B cell (primary cell): ENCODE measurements around the gene SMIM10L2A. TPM values are rescaled to one million over a fixed set of nuclear protein-coding genes. Genes with fewer than 3 reads are reported as not detected.

Experiments
- ATAC-seq: fragments of 200-7000 bp; cut with Tn5 transposase; one replicate; pipeline ENCODE4 v1.10.0; 2021; ENCODE audit warnings: low read depth, mild to moderate bottlenecking, moderate number of reproducible peaks, moderate library complexity
- CTCF ChIA-PET: fragments of 350-600 bp; sonication (Branson Sonifier 250); formaldehyde crosslinking; loops from one replicate; lab custom pipeline; 2021; ENCODE audit warnings: antibody characterized with exemption, inconsistent platforms; lab: Charles Lee
- POLR2A ChIA-PET: fragments of 350-600 bp; sonication (Branson Sonifier 250); formaldehyde crosslinking; loops from one replicate; lab custom pipeline; 2021; ENCODE audit warnings: antibody characterized with exemption; lab: Charles Lee
- DNase-seq: peaks from one replicate; pipeline ENCODE4 v3.0.0; 2013
- H2AFZ ChIP-seq: 2 replicates; pipeline ENCODE4 v1.6.1; 2012; ENCODE audit warnings: mild to moderate bottlenecking, low read depth, low read length; ENCODE audit not compliant: insufficient read depth, poor library complexity, severe bottlenecking
- H3K27ac ChIP-seq, 2 donors: 1 replicate in 1 of 2; 2 replicates in 1 of 2; pipeline ENCODE4 v1.5.1; 2012 to 2013; ENCODE audit warnings: low read length in 2 of 2, mild to moderate bottlenecking in 2 of 2, moderate library complexity in 1 of 2
- H3K27me3 ChIP-seq, 4 experiments: fragments of 200-600 bp in 1 of 4; sonication (generic) in 1 of 4; replicated peaks in 1 of 4; 1 replicate in 2 of 4; 2 replicates in 2 of 4; pipeline versions ENCODE4 v1.6.1 to v1.7.0; 2013 to 2016; ENCODE audit warnings: low read length in 3 of 4, mild to moderate bottlenecking in 2 of 4, mixed read lengths in 1 of 4, moderate library complexity in 1 of 4; ENCODE audit not compliant: insufficient read depth in 4 of 4, control insufficient read depth in 3 of 4; ENCODE audit errors: control extremely low read depth in 1 of 4
- H3K36me3 ChIP-seq, 2 experiments: replicated peaks in 1 of 2; 1 replicate in 1 of 2; 2 replicates in 1 of 2; pipeline versions ENCODE4 v1.6.1 to v1.7.1; 2013; ENCODE audit warnings: low read length in 1 of 2; ENCODE audit not compliant: insufficient read depth in 2 of 2, control insufficient read depth in 1 of 2; ENCODE audit errors: control extremely low read depth in 1 of 2, extremely low read depth in 1 of 2
- H3K4me1 ChIP-seq, 2 donors: fragments of 200-600 bp in 1 of 2; sonication (generic) in 1 of 2; 1 replicate in 1 of 2; 2 replicates in 1 of 2; pipeline versions ENCODE4 v1.5.1 to v1.6.1; 2013 to 2017; ENCODE audit warnings: low read length in 2 of 2; ENCODE audit not compliant: control insufficient read depth in 2 of 2, insufficient read depth in 2 of 2
- H3K4me2 ChIP-seq: replicated peaks from 2 replicates; pipeline ENCODE3; 2012; ENCODE audit warnings: mild to moderate bottlenecking, low read depth, low read length; ENCODE audit not compliant: poor library complexity, severe bottlenecking
- H3K4me3 ChIP-seq, 5 experiments: fragments of 200-600 bp in 1 of 5; sonication (generic) in 1 of 5; 1 replicate in 3 of 5; 2 replicates in 2 of 5; pipeline versions ENCODE4 v1.5.1 to v1.7.0; 2011 to 2016; ENCODE audit warnings: low read length in 4 of 5, mild to moderate bottlenecking in 4 of 5, low read depth in 2 of 5, control low read depth in 1 of 5, moderate library complexity in 1 of 5; ENCODE audit not compliant: insufficient read depth in 1 of 5; ENCODE audit errors: control extremely low read depth in 1 of 5, extremely low read depth in 1 of 5
- H3K79me2 ChIP-seq: fragments of 200-600 bp; sonication (generic); one replicate; pipeline ENCODE4 v1.6.0; 2016; ENCODE audit warnings: low read length; ENCODE audit not compliant: control insufficient read depth, insufficient read depth
- H3K9ac ChIP-seq: fragments of 200-600 bp; sonication (generic); 2 replicates; pipeline ENCODE4 v1.6.1; 2017; ENCODE audit warnings: mild to moderate bottlenecking, low read length, moderate library complexity
- H3K9me3 ChIP-seq, 3 donors: one replicate each; pipeline versions ENCODE4 v1.6.1 to v1.7.1; 2013; ENCODE audit warnings: low read length in 2 of 3; ENCODE audit not compliant: control insufficient read depth in 2 of 3, insufficient read depth in 1 of 3; ENCODE audit errors: control extremely low read depth in 1 of 3
- H4K20me1 ChIP-seq: 2 replicates; pipeline ENCODE4 v1.6.0; 2012; ENCODE audit warnings: mild to moderate bottlenecking, low read length; ENCODE audit not compliant: insufficient read depth, control insufficient read depth, poor library complexity, severe bottlenecking
- H3K27ac Mint-ChIP-seq: one replicate; pipeline ENCODE4 v1.8.0; 2021; ENCODE audit warnings: mixed read lengths
- H3K27me3 Mint-ChIP-seq: one replicate; pipeline ENCODE4 v1.8.0; 2021; ENCODE audit warnings: mixed read lengths
- H3K4me1 Mint-ChIP-seq: one replicate; pipeline ENCODE4 v1.8.0; 2021; ENCODE audit warnings: mixed read lengths
- H3K4me3 Mint-ChIP-seq: one replicate; pipeline ENCODE4 v1.8.0; 2021; ENCODE audit warnings: mixed read lengths
- H3K9me3 Mint-ChIP-seq: one replicate; pipeline ENCODE4 v1.8.0; 2022; ENCODE audit warnings: mixed read lengths; ENCODE audit not compliant: insufficient read depth
- EZH2 ChIP-seq: IDR thresholded peaks from 2 replicates; pipeline ENCODE4 v1.6.1; 2012; ENCODE audit warnings: borderline replicate concordance, low read depth, mild to moderate bottlenecking, moderate library complexity, low read length; ENCODE audit not compliant: insufficient read depth, poor library complexity, severe bottlenecking
- WGBS: methylation state at CpG from one replicate; pipeline ENCODE4 v1.1.5; 2013; ENCODE audit warnings: missing lambda C conversion rate; ENCODE audit not compliant: insufficient coverage; 5-methylcytosine and 5-hydroxymethylcytosine counted together
- intact Hi-C: fragments of 100-400 bp; cut with micrococcal nuclease; formaldehyde crosslinking; loops from one replicate; pipeline ENCODE4 v1.10.0; 2022
- polyA plus RNA-seq: library from polyadenylated mRNA; depleted of rRNA; stranded (reverse); fragments of >200 nt; gene quantifications from 2 replicates; pipeline ENCODE4 v1.2.3, GENCODE V29; 2012
- total RNA-seq, 2 donors: library from RNA; stranded (reverse); fragments of 120-200 nt in 1 of 2; gene quantifications; 1 replicate in 1 of 2; 2 replicates in 1 of 2; pipeline versions ENCODE4 v1.2.3 to v1.2.4, GENCODE V29; 2013 to 2022
- TF ChIP-seq, protein P1 (sequence below): fragments of 200-600 bp; IDR thresholded peaks from one replicate; pipeline ENCODE4 v1.8.0; 2022; ENCODE audit warnings: antibody characterized with exemption, mild to moderate bottlenecking

The SMIM10L2A gene
- total and polyA plus RNA-seq, 2 donors (not counting 1 experiment from before 2014, with no cell fraction given): 0.25 to 0.76 TPM

DNA sequence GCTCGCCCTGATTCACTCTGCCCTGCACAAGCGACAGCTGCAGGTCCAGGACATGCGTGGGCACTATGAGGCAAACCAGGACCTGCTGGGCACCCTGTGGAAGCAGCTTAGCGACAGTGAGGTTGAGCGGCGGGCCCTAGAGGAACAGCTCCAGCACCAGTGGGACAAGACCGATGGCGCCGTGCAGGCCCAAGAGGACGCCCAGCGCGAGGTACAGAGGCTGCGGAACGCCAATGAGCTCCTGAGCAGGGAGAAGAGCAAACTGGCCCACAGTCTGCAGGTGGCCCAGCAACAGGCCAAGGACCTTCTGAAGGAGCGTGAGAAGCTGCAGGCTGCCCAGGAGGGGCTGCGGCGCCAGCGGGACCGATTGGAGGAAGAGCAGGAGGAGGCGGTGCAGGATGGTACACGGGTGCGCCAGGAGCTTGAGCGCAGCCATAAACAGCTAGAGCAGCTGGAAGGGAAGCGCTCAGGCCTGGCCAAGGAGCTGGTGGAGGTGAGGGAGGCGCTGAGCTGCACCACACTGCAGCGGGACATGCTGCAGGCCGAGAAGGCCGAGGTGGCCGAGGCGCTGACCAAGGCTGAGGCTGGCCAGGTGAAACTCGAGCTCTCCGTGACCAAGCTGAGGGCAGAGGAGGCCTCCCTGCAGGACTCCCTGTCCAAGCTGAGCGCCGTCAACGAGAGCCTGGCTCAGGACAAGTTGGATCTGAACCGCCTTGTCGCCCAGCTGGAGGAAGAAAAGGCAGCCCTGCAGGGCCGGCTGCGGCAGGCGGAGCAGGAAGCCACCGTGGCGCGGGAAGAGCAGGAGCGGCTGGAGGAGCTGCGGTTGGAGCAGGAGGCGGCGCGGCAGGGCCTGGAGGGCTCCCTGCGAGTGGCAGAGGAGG, 12.8 kb downstream of the SMIM10L2A start:
- POLR2A ChIA-PET: no interaction called here
- ATAC-seq: no peak
- peaks cover 2% of the 10 kb centered on the region for H3K9me3 Mint-ChIP-seq

More for the DNA sequence above, 12.8 kb downstream of the SMIM10L2A start:
- Histone ChIP-seq H3K36me3 (no peaks in the 10 kb centered on the region), H4K20me1 (no peaks in the 10 kb centered on the region), H3K27ac (no peak overlapping the region), H2AFZ (no peak overlapping the region), H3K9ac (no peak overlapping the region), H3K27me3 (peaks cover 0 to 5% (median 0%) of the 10 kb centered on the region in 4 experiments), H3K9me3 (peaks cover 0 to 3% (median 0%) of the 10 kb centered on the region in 3 donors), H3K79me2 (no peaks in the 10 kb centered on the region), H3K4me2 (no peak overlapping the region), H3K4me1 (no peaks in the 10 kb centered on the region), H3K4me3 (no peak overlapping the region)
- Mint-ChIP-seq H3K27me3 (peaks cover 7% of the 10 kb centered on the region), H3K4me3 (no peak overlapping the region), H3K27ac (no peak overlapping the region), H3K4me1 (no peaks in the 10 kb centered on the region)
- DNase-seq: no peak
- WGBS: 94% methylated on average over 31 of the region's 49 CpGs
- CTCF ChIA-PET: no interaction called here
- TF ChIP-seq EZH2: no peak
- TF ChIP-seq, protein P1, sequence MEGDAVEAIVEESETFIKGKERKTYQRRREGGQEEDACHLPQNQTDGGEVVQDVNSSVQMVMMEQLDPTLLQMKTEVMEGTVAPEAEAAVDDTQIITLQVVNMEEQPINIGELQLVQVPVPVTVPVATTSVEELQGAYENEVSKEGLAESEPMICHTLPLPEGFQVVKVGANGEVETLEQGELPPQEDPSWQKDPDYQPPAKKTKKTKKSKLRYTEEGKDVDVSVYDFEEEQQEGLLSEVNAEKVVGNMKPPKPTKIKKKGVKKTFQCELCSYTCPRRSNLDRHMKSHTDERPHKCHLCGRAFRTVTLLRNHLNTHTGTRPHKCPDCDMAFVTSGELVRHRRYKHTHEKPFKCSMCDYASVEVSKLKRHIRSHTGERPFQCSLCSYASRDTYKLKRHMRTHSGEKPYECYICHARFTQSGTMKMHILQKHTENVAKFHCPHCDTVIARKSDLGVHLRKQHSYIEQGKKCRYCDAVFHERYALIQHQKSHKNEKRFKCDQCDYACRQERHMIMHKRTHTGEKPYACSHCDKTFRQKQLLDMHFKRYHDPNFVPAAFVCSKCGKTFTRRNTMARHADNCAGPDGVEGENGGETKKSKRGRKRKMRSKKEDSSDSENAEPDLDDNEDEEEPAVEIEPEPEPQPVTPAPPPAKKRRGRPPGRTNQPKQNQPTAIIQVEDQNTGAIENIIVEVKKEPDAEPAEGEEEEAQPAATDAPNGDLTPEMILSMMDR: no peak
- intact Hi-C loops: no loop called here
